NCI-H2029 treated with DMSO at 0.1 percent for 48 hours (cell line): ENCODE data around the gene SGTA.

Experiments
- DNase-seq: peaks from one replicate; lab custom pipeline; 2025; lab: John Stamatoyannopoulos, UW

SGTA gene

DNA sequence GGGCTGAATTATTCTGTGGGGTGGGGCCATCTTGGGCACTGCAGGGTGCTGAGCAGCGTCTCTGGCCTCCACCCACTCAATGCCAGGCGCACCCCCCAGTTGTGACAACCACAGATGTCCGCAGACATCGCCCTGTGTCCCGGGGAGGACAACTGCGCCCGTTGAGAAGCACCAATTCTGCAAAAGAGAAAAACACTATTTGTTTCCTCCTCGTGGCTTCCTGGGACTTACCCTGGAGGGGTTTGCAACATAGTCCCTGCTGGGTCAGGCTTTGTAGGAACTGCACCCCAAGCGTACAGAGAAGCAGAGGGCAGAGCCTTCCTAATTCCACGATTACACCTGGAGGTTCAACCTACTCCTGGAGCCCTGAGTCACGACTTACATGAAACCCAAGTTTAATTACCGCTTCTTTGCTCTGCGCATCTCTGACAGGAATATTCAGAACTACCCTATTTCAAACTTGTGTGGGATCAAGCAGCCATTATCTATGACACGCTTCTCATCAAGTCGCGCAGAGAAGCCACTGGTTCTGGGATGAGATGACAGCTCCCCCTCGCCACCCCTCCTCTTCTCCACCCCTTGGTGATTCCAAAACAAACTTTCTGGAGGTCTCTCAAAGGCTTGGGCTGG is 32.1 kb downstream of the SGTA start:
- no peak for DNase-seq

DNA sequence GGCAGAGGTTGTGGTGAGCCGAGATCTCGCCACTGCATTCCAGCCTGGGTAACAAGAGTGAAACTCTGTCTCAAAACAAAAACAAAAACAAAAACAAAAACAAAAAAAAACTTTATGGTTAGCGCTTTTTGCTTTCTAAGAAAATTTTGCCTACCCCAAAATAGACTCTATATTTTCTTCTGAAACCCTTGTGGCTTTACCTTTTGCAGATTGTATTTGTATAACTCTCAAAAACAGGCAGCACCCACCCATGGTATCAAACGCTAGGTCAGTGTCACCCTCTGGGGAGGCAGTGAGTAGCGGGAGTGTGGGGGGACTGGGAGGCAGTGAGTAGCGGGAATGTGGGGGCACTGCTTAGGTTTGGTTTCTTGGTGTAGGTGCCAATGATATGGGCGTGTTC is 35.7 kb downstream of the SGTA start:
- DNase-seq = no peak

DNA sequence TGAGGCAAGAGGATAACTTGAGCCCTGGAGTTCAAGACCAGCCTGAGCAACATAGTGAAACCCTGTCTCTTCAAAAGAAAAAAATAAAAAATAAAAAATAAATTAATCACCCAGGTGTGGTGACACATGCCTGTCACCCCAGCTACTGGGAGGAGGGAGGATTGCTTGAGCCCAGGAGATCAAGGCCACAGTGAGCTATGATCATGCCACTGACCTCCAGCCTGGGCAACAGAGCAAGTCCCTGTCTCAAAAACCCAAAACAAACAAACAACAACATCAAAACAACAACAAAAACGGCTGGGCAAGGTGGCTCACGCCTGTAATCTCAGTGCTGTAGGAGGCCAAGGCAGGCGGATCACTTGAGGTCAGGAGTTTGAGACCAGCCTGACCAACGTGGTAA is 39.0 kb downstream of the SGTA start:
- no peak for DNase-seq

DNA sequence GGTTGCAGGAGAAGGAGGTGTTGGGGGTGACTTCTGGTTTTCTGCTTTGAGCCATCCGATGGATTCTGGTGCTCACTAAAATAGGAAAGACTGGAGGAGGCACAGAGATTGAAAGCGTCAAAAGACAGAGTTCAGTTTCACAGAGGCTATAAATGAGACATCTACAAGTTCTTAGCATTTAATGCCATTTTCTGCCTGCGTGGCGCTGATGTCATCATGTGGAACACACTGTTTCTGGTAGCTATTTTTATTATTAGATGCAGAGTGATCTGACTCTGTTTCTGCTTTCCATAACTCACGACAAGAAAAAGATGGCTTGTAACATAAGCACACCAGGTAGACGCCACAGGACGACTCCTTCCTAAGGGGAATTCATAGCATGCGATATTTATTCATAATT is 40.0 kb downstream of the SGTA start:
- DNase-seq = no peak

DNA sequence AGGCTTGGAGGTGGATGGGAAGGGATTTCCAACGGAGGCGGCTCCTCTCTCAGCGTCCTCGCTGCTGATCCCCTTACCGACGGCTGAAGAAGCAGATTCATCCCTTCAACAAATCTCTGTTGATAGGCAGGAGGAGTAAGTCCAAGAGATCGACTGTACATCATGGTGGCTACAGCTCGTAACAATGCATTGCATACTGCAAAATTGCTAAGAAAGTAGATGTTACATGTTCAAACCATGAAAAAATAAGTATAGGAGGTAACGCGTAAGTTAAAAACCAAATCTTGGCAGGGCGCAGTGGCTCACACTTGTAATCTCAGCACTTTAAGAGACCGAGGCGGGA is 42.8 kb downstream of the SGTA start:
- DNase-seq = no peak

DNA sequence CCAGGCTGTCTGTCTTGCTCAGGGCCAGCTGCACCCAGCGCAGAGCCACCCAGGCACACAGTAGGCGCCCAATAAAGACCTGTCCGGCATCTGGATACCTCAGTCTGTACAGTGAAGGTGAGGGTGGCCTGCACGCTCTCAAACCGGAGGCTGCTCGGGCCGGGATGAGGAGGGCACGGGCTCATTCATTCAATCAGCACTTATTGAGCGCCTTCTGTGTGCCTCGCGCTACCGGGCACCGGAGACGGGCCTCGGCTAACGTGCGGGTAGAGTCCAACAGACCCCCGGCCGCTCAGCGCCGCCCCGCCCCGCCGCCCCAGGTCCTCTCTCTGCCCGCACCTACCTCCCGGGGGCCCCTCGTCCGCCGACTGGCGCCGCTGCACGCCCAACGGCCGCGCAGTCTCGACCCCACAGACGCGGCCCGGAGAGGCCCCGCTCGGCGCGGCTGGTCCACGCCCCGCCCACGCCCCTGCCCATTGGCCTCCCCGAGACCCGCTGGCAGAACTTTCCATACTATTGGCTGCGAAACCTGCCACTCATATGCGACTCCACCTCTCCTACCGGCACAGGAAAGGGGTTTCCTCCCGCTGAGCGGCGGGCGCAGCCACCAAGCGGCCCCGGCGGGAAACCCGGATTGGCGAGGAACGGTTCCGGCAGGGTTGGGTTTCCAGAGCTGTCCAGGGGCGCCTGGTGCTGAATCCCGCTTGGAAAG is 43.3 kb downstream of the SGTA start, which contains the start of gene SLC39A3:
TSS of gene SLC39A3 (minus strand) at position 416 of the 712 bp plus-strand sequence. CDS start 2,760 bp downstream, outside the sequence.
- peak; percentile 82 for DNase-seq

DNA sequence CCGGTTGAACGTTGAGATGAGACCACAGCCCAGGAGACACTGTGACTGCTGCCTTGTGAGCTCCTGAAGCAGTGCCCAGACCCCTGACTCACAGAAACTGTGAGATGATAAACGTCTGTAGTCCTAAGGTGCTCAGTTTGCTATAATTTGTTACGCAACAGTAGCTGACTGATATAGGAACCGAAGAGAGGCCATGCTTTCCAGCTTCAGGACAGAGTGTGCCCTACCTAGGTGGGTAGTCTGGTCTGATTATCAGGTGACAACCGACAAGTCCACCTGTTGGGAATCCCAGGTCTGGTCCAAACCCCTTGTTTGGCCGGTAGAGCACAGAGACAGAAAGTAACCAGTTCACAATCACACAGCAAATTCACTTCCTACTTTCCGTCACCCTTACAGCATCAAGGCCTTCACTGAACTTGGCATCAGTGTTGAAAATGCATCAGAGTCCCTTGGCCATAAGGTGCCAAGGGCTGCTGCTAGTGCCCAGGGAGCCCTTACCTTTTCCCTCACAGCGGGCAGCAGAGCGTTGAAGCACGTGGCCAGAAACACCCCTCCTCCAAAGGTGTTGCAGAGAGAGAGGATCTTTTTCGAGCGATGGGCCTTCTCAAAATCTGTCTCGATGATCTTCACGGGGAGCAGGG is 46.4 kb downstream of the SGTA start:
- DNase-seq = no peak

DNA sequence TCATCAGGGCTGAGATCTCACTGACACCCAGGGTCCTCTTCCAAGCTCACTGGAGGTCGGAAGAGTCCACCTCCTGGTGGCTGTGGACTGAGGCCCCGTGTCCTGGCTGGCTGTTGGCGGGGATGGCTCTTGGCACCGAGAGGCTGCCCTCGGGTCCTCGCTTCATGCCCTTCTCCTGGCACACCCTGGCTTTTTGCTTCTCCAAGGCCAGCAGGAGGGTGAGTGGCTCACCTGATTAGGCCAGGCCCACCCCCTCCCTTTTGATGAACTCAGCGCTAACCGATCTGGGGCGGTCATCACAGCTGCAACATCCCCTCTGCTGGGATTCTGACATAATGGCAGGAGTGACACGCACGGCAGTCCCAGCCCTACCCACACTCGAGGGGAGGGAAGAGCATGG is 47.7 kb downstream of the SGTA start:
- DNase-seq = no peak

DNA sequence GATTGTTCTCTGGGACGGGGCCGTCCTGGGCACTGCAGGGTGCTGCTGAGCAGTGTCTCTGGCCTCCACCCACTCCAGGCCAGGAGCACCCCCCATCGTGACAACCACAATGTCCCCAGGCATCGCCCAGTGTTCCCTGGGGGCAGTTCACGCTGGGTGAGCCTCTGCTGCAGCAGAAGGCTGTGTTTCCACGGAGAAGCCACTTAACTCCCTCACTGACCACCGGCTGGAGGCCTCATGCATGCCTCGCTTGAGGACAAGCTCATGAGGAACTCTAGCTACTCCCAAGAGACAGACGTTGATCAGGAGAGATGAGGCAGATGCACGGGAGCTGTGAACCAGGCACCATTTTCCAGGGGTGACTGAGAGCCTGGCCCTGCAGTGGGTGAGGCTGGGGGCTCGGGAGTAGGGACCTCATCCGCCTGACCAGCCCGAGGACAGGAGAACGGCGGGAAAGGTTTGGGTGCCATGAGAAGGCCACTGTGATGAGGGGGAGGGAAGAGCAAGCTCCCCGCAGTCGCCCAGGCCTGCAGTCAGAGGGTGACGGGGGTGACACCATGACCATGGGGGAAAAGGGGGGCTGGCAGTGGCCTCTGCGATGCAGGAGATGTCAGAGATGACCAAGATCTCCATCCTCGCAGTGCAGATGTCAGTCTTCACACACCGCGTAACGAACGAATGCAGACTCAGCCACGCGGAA is 48.3 kb downstream of the SGTA start:
- no peak for DNase-seq

DNA sequence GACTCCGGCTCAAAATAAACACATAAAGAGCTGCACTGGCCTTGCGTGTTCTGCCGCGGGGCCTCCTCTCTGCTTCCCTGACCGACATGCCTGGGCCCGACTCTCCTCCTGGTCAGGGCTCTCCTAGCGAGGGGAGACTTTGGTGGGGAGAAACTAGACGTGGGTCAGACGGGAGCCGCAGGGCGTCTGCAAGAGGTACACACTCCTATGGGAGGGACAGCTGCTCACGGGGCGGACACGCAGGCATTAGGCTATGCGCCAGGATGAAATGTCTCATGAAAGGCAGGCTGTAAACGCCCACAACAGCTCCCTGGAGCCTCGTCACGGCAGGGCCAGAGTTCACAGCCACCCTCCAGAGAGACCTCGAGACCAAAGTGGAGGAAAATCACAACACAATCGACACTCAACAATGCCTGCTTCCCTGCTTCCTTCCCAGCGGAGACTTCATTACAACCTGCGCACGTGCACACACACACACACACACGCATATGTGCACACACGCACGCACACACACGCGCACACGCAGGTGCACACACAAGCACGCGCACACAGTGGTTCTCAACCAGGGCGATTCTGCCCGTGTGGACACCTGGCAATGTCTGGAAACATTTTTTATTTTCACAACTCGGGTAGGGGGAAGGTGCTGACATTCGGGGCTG is 49.0 kb downstream of the SGTA start:
- no peak for DNase-seq

DNA sequence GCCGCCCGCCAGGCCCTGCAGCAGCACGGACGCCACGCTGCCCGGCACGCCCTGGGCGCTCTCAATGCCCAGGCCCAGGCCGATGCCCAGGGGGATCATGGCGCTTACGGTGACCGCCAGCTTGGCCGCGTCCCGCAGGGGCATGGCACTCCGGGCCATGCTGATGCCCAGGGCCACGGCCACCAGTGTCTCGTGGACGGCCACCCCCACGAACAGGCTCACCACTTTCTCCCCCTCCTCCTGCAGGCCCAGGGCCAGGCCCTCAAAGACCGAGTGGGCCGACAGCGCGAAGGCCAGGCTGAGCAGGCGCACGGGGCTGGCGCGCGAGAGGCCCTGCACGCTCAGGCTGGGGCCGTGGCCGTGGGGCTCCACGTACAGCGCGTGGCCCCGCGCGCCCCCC is 50.2 kb downstream of the SGTA start:
- no peak for DNase-seq

DNA sequence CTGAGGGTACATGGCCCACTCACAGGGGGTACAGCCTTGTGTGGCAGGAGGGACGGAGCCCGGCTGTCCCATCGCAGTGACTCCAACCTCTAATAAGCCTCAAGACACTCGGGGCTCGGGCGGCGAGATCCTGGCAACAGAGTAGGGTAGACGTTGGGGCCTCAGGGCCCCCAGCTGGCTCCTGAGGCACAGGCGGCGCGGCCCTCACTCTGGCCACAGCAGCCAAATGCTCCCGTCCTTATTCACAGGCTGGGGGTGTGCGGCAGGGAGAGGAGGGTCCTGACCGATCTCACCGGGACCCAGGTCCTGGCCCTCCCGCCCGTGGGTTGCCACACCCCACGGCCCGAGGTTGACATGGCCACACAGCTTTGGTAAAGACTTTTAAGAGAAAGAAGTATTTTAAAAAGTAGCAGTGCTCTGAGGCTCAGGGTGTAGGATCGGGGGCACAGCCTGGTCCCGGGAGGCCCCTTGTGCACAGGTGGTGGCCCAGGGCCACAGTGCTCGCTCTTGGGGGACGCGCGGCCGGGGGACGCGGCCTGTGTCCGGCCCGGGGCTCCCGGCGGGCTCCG is 50.8 kb downstream of the SGTA start:
- DNase-seq = no peak

DNA sequence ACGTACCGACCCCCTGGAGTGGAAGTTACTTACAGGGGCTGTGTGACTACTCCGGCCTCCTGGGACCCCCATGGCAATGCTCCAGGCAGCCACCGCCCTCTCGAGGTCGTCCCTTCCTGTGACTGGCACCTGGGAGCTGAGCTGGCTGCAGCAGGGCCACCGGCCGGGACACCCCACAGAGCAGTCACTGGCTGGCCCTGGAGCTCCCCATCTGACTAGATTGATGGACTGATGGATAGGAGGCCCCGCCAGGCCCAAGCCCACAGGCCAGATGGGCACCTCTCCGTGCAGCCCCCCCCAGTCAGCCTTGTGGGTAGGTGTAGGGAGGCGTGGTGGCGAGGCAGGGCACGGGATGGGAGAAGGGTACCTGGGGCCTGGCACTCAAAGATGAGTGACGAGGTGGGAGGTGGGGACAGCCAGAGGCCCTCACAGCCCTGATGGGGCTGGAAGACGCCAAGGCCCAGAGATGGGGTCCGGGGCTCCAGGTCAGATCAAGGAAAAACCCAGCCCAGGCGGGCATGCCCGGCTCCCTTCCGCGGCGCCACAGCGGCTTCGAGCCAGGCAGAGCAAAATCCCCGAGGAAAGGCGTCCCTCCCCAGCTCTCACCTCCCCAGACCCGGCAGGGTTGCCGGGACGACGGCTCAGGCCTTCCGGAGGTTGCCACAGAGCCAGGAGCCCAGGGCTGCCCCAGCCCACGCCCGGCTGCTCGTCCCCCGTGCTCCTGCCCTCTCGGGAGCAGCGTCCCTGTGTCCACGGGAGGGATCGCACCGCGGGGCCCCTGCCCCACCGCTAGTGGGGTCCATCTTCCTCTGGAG is 51.7 kb downstream of the SGTA start:
- DNase-seq = no peak

DNA sequence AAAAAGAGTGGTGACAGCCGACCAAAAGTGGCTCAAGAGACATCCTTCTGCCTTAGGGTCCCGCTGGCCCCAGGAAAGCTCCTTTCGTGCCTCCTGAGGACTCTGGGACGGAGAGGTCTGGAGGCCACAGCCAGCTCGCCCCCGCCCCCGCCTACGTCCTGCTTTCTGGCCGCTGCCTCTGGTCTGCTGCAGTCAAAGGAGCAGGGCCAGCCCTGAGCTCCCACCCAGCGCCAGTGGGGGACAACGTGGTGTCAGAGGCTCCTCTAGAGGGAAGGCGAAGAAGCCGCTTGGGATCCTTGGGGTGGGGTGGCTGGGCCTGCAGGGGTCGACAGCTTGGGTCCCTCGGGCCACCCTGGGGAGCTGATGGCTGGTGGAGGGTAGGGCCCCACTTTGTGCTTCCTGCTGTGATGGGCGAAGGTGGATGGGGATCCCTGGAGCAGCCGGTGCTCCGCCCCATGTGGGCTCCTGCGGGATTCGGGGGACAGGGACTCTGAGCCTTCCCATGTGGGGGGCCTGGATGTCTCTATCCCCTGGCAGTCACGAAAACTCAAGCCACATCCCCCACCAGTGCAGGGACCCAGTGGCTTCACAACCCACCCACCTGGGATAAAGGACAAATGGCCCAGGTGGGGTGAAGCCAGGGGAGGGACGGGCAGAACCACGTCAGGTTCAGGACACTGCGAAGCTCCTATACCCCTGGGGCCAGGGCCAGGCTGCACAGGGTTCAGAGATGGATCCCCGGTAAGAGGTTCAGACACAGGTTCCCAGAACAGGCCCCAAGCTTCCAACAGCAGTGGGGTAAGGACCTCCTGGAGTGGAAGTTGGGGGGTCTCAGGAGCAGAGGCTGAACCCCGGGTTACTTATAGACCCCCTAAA is 52.9 kb downstream of the SGTA start:
- no peak for DNase-seq

DNA sequence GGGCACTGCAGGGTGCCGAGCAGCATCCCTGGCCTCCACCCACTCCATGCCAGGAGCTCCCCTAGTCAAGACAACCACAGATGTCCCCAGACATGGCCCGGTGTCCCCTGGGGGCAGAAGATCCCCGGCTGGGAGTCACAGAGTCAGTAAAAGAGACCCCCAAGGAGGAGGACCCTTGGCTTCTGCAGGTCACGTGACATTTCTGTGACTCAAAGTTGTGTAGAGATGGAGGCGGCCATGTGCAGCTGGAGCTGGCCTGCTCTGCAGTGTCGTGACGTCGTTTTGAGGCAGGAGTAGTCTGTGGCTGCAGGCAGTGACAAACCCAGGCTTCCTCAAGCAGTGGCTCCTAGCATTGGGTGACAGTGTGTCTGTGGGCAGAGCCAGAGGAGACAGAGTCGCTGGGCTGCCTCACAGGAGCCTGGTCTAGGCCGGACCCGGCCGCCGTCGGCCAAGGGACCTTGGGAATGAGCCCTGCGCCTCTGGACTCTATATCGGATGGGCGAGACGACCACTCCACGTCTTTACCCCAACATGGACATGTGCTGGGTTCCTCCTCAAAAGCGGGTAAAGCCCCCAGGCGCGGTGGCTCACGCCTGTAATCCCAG is 54.2 kb downstream of the SGTA start:
- DNase-seq = no peak

DNA sequence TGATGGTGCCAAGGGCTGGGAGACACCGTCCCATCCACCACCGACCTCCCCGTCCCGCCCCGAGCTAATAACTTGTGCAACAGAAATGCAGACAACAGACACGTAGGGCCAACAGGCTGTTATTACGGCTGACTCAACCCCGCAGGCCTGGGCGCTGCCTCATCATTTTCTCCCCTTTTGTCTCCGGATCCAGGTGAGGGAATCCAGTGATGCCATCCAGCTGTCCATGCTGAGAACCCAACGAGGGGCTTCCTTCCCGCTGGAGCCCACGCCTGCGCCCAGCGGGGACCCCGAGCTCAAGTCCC is 55.5 kb downstream of the SGTA start:
- no peak for DNase-seq

DNA sequence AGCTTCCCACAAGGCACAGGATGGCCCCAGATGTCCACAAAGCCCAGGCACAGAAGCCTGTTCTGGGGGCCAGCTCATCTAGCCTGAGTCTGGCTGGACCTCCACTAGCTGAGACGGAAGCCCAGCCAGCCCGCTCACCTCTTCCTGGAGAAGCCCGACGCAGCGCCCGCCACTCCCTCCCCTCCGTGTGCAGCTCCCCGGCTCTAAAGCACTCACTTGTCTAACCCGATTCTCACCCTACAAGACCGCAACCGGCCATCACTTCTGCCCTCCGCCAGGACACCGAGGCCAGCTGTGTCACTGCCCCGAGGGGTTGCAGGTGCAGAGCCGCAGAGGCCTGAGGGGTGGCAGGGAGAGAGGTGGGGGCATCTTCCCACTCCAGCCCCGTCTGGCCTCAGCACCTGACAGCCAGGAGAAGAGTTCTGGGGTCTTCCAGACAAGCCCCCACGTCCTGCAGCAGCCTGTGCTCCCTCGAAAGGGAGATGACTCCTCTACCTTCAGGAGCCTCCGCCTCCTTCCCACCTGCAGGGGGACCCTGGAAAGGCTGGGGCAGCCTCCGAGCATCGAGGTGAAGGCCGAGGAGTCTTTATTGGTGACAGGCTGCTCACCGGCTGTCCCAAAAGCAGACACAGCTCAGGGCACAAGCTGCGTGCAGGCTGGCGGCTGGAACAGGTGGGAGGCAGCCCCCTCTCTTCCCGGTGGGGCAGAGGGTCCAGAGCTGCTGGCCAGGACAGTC is 56.0 kb downstream of the SGTA start:
- DNase-seq = no peak

DNA sequence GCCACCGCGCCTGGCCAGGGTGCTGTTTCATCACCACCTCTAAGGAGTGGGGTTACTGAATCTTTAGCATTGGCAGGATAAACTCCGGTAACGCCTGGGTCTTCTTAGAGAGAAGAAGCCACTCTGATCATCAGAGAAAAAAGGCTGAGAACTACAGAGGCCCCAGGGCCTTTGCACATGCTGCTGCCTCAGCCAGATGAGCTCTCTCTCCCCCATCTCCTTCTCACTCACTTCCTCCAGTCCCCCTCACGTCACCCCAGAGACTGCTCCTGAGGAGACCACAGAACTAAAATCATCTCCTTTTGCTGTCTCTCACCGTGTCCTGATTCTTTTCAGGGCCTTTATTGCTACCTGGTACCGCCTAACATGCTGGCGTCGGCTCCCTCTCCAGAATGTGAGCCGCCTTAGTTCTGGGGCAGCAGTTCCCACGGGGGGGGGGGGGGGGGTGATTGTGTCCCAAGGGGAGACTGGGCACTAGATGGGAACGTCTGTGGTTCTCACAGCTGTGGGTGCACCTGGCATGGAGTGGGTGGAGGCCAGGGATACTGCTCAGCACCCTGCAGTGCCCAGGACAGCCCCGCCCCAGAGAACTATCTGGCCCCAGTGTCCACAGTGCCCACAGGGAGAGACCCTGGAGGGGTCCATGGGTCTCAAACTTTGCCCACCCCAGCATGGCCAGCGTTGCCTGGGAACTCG is 56.8 kb downstream of the SGTA start:
- no peak for DNase-seq

DNA sequence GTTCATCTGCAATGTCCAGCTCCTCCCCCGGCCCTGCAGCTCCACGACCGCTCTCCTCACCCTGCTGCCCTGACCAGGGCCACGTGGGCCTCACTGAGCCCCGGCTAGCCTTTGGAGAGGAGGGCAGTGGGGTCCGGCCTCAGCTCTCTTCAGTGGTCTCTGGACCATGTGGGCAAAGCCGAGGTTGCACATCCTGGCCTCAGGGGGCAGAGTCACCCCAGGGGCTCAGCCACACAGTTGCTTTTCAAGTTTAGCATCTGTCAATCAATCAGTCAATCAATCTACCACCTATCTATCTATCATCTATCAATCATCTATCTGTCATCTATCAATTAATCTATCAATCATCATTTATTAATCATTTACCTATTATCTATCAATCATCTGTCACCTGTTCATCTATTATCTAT is 58.9 kb downstream of the SGTA start:
- DNase-seq = no peak
